Prostate gland (tissue), 2 donors: ENCODE results near the gene TPO.

ENCODE experiments used
- POLR2A ChIP-seq: fragments of 450-650 bp; IDR thresholded peaks from one replicate; pipeline ENCODE4 v1.6.1; 2016; ENCODE audit warnings: antibody characterized with exemption, mild to moderate bottlenecking
- POLR2AphosphoS5 ChIP-seq: sonication (generic); formaldehyde crosslinking; IDR thresholded peaks from one replicate; pipeline ENCODE4 v1.6.1; 2017; ENCODE audit warnings: antibody characterized with exemption
- TF ChIP-seq, protein P1 (sequence below), 4 experiments: fragments of 200-600 bp in 2 of 4; fragments of 450-650 bp in 2 of 4; sonication (generic) in 2 of 4; IDR thresholded peaks; 1 replicate in 3 of 4; 2 replicates in 1 of 4; pipeline ENCODE4 v1.5.1; 2016 to 2019; ENCODE audit warnings: antibody characterized with exemption in 4 of 4, mild to moderate bottlenecking in 2 of 4, moderate library complexity in 2 of 4

- TF ChIP-seq, protein P1, sequence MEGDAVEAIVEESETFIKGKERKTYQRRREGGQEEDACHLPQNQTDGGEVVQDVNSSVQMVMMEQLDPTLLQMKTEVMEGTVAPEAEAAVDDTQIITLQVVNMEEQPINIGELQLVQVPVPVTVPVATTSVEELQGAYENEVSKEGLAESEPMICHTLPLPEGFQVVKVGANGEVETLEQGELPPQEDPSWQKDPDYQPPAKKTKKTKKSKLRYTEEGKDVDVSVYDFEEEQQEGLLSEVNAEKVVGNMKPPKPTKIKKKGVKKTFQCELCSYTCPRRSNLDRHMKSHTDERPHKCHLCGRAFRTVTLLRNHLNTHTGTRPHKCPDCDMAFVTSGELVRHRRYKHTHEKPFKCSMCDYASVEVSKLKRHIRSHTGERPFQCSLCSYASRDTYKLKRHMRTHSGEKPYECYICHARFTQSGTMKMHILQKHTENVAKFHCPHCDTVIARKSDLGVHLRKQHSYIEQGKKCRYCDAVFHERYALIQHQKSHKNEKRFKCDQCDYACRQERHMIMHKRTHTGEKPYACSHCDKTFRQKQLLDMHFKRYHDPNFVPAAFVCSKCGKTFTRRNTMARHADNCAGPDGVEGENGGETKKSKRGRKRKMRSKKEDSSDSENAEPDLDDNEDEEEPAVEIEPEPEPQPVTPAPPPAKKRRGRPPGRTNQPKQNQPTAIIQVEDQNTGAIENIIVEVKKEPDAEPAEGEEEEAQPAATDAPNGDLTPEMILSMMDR (IDR thresholded peaks at IDR 0.05): no peak
- TF ChIP-seq POLR2AphosphoS5: no peak
- no peak for TF ChIP-seq POLR2A
These were observed 31.6 kb upstream of the TPO start for GRCh38 chr2:1381644-1382043.
